GM18909 (cell line): ENCODE measurements around the gene SOX15.

Experiments used
- ATAC-seq: cut with Tn5 transposase; IDR thresholded peaks from one replicate; pipeline ENCODE4 v1.9.1; 2021; ENCODE audit warnings: mild to moderate bottlenecking; ENCODE audit not compliant: unreplicated experiment, poor library complexity

The SOX15 gene

GRCh38 chr17:7579001-7579833 lies 10.7 kb downstream of the SOX15 start, which contains the start of gene CD68:
Gene CD68 (plus strand): TSS chr17:7579638. CDS start chr17:7579678, 40 bp downstream.
- ATAC-seq, result peak; percentile 53

- no peak for ATAC-seq
These were observed 12.3 kb downstream of the SOX15 start for GRCh38 chr17:7577327-7578199.

DNA sequence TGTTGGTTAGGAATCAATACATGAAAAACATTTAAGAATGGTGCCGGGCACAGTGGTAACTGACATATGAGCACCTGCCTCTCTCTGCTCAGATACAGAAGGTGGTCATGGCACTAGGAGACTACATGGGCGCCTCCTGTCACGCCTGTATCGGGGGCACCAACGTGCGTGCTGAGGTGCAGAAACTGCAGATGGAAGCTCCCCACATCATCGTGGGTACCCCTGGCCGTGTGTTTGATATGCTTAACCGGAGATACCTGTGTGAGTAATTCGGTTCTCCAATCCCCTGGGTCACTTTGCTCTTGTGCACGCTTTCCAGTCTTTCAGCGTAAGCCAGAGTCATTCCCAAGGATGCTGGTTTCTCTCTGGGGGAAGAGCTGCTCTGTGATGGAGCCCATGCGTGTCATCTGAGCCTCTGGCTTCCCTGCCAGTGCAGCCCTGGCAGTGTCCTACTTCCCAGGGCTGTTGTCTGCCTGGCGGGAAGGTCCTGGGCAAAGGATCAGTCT lies 13.4 kb downstream of the SOX15 start:
- no peak for ATAC-seq

- no peak for ATAC-seq
These were observed 13.9 kb downstream of the SOX15 start for GRCh38 chr17:7575959-7576358.

GRCh38 chr17:7575481-7575883 lies 14.4 kb downstream of the SOX15 start:
- no peak for ATAC-seq

DNA sequence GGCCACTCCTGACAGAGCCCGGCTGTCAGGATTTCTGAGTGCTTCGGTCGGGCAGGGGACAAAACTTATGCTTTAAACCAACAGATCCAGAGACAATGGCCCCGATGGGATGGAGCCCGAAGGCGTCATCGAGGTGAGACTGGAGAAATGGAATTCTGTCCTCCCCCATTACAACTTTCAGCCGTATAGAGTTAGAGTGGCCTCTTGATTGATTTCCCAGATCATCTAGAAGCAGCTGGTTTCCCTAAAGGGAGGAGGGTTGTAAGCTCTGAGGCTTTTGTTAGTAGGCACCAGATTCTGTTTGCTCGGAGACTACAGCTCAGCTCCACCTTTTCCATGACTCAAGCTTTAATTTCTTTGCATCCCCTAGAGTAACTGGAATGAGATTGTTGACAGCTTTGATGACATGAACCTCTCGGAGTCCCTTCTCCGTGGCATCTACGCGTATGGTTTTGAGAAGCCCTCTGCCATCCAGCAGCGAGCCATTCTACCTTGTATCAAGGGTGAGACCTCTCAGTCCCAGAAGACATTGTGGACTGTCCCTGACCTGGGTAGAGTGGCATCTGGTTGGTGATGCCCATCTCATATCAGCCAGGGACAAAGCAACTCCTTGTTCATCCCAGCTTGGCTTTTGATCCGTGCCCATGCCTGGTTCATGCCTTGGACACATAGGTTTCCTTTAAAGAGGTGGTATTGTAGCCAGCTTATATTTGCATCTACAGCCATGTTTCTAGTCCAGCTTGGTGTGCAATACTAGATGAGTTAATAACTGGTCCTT lies 15.5 kb downstream of the SOX15 start:
- ATAC-seq, result no peak

- peak; percentile 20 for ATAC-seq
These were observed 16.4 kb downstream of the SOX15 start for GRCh38 chr17:7573324-7574080.

GRCh38 chr17:7572588-7573323 lies 17.1 kb downstream of the SOX15 start:
- ATAC-seq, result peak; percentile 92

DNA sequence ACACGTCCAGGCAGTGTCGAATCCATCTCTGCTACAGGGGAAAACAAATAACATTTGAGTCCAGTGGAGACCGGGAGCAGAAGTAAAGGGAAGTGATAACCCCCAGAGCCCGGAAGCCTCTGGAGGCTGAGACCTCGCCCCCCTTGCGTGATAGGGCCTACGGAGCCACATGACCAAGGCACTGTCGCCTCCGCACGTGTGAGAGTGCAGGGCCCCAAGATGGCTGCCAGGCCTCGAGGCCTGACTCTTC lies 17.6 kb downstream of the SOX15 start:
- no peak for ATAC-seq

- no peak for ATAC-seq
These were observed 19.5 kb downstream of the SOX15 start for GRCh38 chr17:7570351-7570750.

GRCh38 chr17:7569571-7569970 lies 20.3 kb downstream of the SOX15 start:
- ATAC-seq, result no peak

DNA sequence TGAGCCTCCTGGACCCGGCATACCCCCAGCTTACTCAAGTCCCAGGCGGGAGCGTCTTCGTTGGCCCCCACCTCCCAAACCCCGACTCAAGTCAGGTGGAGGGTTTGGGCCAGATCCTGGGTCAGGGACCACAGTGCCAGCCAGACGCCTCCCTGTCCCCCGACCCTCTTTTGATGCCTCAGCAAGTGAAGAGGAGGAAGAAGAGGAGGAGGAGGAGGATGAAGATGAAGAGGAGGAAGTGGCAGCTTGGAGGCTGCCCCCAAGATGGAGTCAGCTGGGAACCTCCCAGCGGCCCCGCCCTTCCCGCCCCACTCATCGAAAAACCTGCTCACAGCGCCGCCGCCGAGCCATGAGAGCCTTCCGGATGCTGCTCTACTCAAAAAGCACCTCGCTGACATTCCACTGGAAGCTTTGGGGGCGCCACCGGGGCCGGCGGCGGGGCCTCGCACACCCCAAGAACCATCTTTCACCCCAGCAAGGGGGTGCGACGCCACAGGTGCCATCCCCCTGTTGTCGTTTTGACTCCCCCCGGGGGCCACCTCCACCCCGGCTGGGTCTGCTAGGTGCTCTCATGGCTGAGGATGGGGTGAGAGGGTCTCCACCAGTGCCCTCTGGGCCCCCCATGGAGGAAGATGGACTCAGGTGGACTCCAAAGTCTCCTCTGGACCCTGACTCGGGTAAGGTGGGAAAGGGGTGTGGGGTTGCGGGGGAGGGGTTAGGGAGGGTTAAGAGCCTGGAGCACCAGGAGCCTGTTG lies 26.6 kb downstream of the SOX15 start:
- no peak for ATAC-seq

DNA sequence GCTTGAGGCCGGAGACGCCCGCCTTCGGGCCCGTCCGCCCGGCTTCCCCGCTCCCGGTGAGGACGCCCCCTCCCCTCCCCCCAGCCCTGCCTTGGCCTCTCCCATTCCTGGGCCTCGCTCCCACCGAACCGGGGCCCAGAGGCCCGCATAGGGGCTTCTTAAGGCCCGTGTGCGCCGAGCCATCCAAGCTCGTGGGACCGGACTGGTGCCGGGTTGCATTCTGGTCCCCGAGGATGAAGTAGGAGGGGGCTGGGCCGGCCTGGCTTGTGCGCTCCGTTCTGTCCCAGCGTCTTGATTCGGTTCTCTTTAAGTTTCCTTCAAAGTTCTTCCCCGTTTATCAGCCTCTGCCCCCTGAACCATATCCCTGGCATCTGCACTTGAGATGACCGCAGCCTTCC lies 27.7 kb downstream of the SOX15 start:
- peak; percentile 5 for ATAC-seq

GRCh38 chr17:7561589-7562207 lies 28.2 kb downstream of the SOX15 start, which contains the start of gene SENP3:
Gene SENP3 (plus strand): TSS chr17:7561919. CDS start chr17:7563077, 1,158 bp downstream.
- ATAC-seq, result peak; percentile 66

DNA sequence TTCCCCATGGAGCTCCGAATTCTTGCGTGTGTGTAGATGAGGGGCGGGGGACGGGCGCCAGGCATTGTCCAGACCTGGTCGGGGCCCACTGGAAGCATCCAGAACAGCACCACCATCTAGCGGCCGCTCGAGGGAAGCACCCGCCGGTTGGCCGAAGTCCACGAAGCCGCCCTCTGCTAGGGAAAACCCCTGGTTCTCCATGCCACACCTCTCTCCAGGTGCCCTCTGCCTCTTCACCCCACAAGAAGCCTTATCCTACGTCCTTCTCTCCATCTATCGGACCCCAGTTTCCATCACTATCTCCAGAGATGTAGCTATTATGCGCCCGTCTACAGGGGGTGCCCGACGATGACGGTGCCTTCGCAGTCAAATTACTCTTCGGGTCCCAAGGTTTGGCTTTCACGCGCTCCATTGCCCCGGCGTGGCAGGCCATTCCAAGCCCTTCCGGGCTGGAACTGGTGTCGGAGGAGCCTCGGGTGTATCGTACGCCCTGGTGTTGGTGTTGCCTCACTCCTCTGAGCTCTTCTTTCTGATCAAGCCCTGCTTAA lies 28.8 kb downstream of the SOX15 start:
- ATAC-seq, result peak; percentile 58

DNA sequence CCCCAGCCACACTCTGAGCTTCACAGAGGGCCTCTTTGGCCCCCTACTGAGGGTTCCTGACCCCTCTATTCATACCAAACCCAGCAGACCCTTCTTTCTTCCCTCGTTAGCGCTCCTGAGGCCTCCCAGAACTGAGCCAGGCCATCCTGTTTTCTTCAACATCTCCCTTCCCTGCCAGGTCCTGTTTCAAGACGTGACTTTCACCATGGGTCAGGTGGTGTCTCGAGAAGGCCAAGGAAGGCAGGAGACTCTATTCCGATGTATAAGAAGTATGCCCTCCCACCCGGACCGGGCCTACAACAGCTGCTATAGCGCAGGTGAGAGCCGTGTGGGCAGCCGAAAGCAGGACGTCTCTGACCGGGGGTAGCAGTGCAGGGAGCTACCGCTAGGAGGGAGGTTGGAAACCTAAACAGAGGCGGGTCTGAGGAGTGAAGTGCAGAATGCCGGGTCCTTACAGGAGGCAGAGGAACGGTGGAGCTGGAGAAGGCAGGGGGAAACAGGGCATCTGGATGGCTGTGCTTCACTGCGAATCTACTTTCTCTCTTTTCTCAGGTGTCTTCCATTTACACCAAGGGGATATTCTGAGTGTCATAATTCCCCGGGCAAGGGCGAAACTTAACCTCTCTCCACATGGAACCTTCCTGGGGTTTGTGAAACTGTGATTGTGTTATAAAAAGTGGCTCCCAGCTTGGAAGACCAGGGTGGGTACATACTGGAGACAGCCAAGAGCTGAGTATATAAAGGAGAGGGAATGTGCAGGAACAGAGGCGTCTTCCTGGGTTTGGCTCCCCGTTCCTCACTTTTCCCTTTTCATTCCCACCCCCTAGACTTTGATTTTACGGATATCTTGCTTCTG lies 29.5 kb downstream of the SOX15 start:
- ATAC-seq, result no peak
